Esophagus muscularis mucosa (tissue), 4 donors: ENCODE measurements around the gene FAM53C. TPM values are rescaled to one million over a fixed set of nuclear protein-coding genes. Genes with fewer than 3 reads are reported as not detected.

Experiments
- DNase-seq: peaks from one replicate; pipeline ENCODE4 v3.0.0-alpha.2; 2017; ENCODE audit errors: extremely low spot score
- H3K27ac ChIP-seq, 4 donors: fragments of 200-600 bp; sonication (generic); replicated peaks in 1 of 4; 1 replicate in 3 of 4; 2 replicates in 1 of 4; pipeline ENCODE4 v1.5.1; 2016 to 2019; ENCODE audit warnings: mild to moderate bottlenecking in 1 of 4
- H3K27me3 ChIP-seq, 4 donors: fragments of 200-600 bp; sonication (generic); one replicate each; pipeline versions ENCODE4 v1.5.1 to v1.6.0; 2016 to 2019
- H3K36me3 ChIP-seq, 4 donors: fragments of 200-600 bp; sonication (generic); one replicate each; pipeline ENCODE4 v1.5.1; 2016 to 2019
- H3K4me1 ChIP-seq, 4 donors: fragments of 200-600 bp; sonication (generic); one replicate each; pipeline ENCODE4 v1.5.1; 2016 to 2019
- H3K4me3 ChIP-seq, 4 donors: fragments of 200-600 bp; sonication (generic); 1 replicate in 2 of 4; 2 replicates in 2 of 4; pipeline ENCODE4 v1.5.1; 2016 to 2019; ENCODE audit warnings: mild to moderate bottlenecking in 4 of 4, moderate library complexity in 1 of 4
- H3K9me3 ChIP-seq, 4 donors: fragments of 200-600 bp; sonication (generic); 1 replicate in 3 of 4; 2 replicates in 1 of 4; pipeline ENCODE4 v1.5.1; 2016 to 2019
- CTCF ChIP-seq, 3 experiments: fragments of 200-600 bp in 2 of 3; fragments of 450-650 bp in 1 of 3; sonication (generic) in 2 of 3; IDR thresholded peaks; one replicate each; pipeline ENCODE4 v1.5.1; 2017 to 2019; ENCODE audit warnings: antibody characterized with exemption in 3 of 3, mild to moderate bottlenecking in 2 of 3, moderate library complexity in 1 of 3
- EP300 ChIP-seq: sonication (generic); formaldehyde crosslinking; IDR thresholded peaks from one replicate; pipeline ENCODE4 v1.6.1; 2017; ENCODE audit warnings: antibody characterized with exemption
- POLR2A ChIP-seq: fragments of 450-650 bp; IDR thresholded peaks from one replicate; pipeline ENCODE4 v1.6.1; 2017; ENCODE audit warnings: antibody characterized with exemption, moderate library complexity, mild to moderate bottlenecking, low read depth
- POLR2AphosphoS5 ChIP-seq, 2 donors: sonication (generic); formaldehyde crosslinking; IDR thresholded peaks; one replicate each; pipeline ENCODE4 v1.6.1; 2017; ENCODE audit warnings: antibody characterized with exemption in 2 of 2
- WGBS: methylation state at CpG from one replicate; pipeline ENCODE4 v1.1.5; 2018; 5-methylcytosine and 5-hydroxymethylcytosine counted together
- intact Hi-C: fragments of 100-400 bp; cut with DNase I; formaldehyde crosslinking; loops from one replicate; pipeline ENCODE4 v1.15.1; 2023
- total RNA-seq, 4 donors: library from RNA; depleted of rRNA; stranded (reverse); fragments of >200 nt; gene quantifications; one replicate each; pipeline versions ENCODE4 v1.1.0 to v1.2.1, GENCODE V29; 2016

FAM53C gene
- total RNA-seq, 4 donors from 2014 or later = 22.4 to 40.0 (median 29.6) TPM

GRCh38 chr5:138366632-138367382 lies 28.7 kb downstream of the FAM53C start:
- 56% methylated on average over 4 of the region's 4 CpGs for WGBS
- no peaks in the 10 kb centered on the region for H3K36me3 ChIP-seq
- intact Hi-C loops = no loop called here

GRCh38 chr5:138369261-138369660 lies 31.2 kb downstream of the FAM53C start:
- Histone ChIP-seq H3K27ac (peak overlapping the region in 1 of 4 donors; percentile 28), H3K4me3 (no peak overlapping the region), H3K36me3 (peaks cover 5 to 19% (median 14%) of the 10 kb centered on the region in 4 donors), H3K9me3 (no peaks in the 10 kb centered on the region), H3K4me1 (peaks cover 47 to 61% (median 55%) of the 10 kb centered on the region in 4 donors), H3K27me3 (no peaks in the 10 kb centered on the region)
- intact Hi-C loops = no loop called here
- WGBS = 68% methylated on average over 5 of the region's 5 CpGs
- no peak for DNase-seq
- no peak for TF ChIP-seq POLR2AphosphoS5 (IDR thresholded peaks at IDR 0.05)
- no peak for TF ChIP-seq CTCF (IDR thresholded peaks at IDR 0.05)
- TF ChIP-seq POLR2A = no peak
- no peak for TF ChIP-seq EP300

More at GRCh38 chr5:138366632-138367382, 28.7 kb downstream of the FAM53C start:
- no peak overlapping the region for H3K4me3 ChIP-seq
- peak overlapping the region in 1 of 4 donors; percentile 7 for H3K27ac ChIP-seq
- H3K27me3 ChIP-seq = no peaks in the 10 kb centered on the region
- TF ChIP-seq CTCF (IDR thresholded peaks at IDR 0.05) (no peak), POLR2A (no peak), EP300 (no peak), POLR2AphosphoS5 (IDR thresholded peaks at IDR 0.05) (no peak)
- peaks cover 46 to 62% (median 58%) of the 10 kb centered on the region in 4 donors for H3K4me1 ChIP-seq
- H3K9me3 ChIP-seq = no peaks in the 10 kb centered on the region
- no peak for DNase-seq

- Histone ChIP-seq H3K36me3 (peaks cover 9 to 23% (median 18%) of the 10 kb centered on the region in 4 donors), H3K27ac (peak overlapping the region in 1 of 4 donors; percentile 28), H3K27me3 (no peaks in the 10 kb centered on the region), H3K4me3 (no peak overlapping the region), H3K4me1 (peaks cover 47 to 61% (median 55%) of the 10 kb centered on the region in 4 donors), H3K9me3 (no peaks in the 10 kb centered on the region)
- DNase-seq = no peak
- intact Hi-C loops = no loop called here
- 85% methylated on average over 2 of the region's 2 CpGs for WGBS
- TF ChIP-seq EP300 = no peak
- no peak for TF ChIP-seq POLR2AphosphoS5 (IDR thresholded peaks at IDR 0.05)
- TF ChIP-seq POLR2A = no peak
- no peak for TF ChIP-seq CTCF (IDR thresholded peaks at IDR 0.05)
Observed at GRCh38 chr5:138369706-138370105, 31.6 kb downstream of the FAM53C start.

GRCh38 chr5:138370537-138370936 lies 32.5 kb downstream of the FAM53C start:
- 43% methylated on average over 3 of the region's 3 CpGs for WGBS
- no peak for TF ChIP-seq POLR2AphosphoS5 (IDR thresholded peaks at IDR 0.05)
- Histone ChIP-seq H3K9me3 (no peaks in the 10 kb centered on the region), H3K4me3 (no peak overlapping the region), H3K27ac (no peak overlapping the region), H3K27me3 (no peaks in the 10 kb centered on the region), H3K4me1 (peaks cover 47 to 61% (median 55%) of the 10 kb centered on the region in 4 donors), H3K36me3 (peaks cover 18 to 32% (median 27%) of the 10 kb centered on the region in 4 donors)
- DNase-seq = no peak
- intact Hi-C loops = no loop called here

- TF ChIP-seq CTCF (IDR thresholded peaks at IDR 0.05) = no peak
- no peak for TF ChIP-seq POLR2AphosphoS5 (IDR thresholded peaks at IDR 0.05)
- TF ChIP-seq EP300 = no peak
- no peak for TF ChIP-seq POLR2A
- no peak overlapping the region for H3K27ac ChIP-seq
- H3K36me3 ChIP-seq = peaks cover 27 to 41% (median 36%) of the 10 kb centered on the region in 4 donors
- peaks cover 43 to 56% (median 51%) of the 10 kb centered on the region in 4 donors for H3K4me1 ChIP-seq
- no peak overlapping the region for H3K4me3 ChIP-seq
- 100% methylated on average over 2 of the region's 2 CpGs for WGBS
- DNase-seq = no peak
- no peaks in the 10 kb centered on the region for H3K27me3 ChIP-seq
- intact Hi-C loops = no loop called here
- no peaks in the 10 kb centered on the region for H3K9me3 ChIP-seq
Observed at GRCh38 chr5:138371454-138371853, 33.4 kb downstream of the FAM53C start.
